Liver (tissue), 9 donors: ENCODE measurements around the gene PRSS8. TPM values are rescaled to one million over a fixed set of nuclear protein-coding genes. Genes with fewer than 3 reads are reported as not detected.

Experiments used
- DNase-seq: peaks from one replicate; pipeline ENCODE4 v3.0.0-alpha.2; 2017; ENCODE audit warnings: low spot score
- H3K27ac ChIP-seq, 2 donors: one replicate each; pipeline ENCODE4 v1.7.0; 2013; ENCODE audit warnings: inconsistent platforms in 2 of 2, low read length in 2 of 2, control low read depth in 1 of 2, low read depth in 1 of 2, mild to moderate bottlenecking in 1 of 2
- H3K27me3 ChIP-seq, 4 donors: one replicate each; pipeline versions ENCODE4 v1.6.1 to v1.7.0; 2013; ENCODE audit warnings: low read length in 3 of 4, inconsistent platforms in 1 of 4, mild to moderate bottlenecking in 1 of 4, moderate library complexity in 1 of 4; ENCODE audit not compliant: control insufficient read depth in 4 of 4, insufficient read depth in 4 of 4
- H3K36me3 ChIP-seq, 4 donors: one replicate each; pipeline versions ENCODE4 v1.6.1 to v1.7.0; 2013; ENCODE audit warnings: low read length in 3 of 4, mild to moderate bottlenecking in 3 of 4, low read depth in 1 of 4, moderate library complexity in 1 of 4; ENCODE audit not compliant: control insufficient read depth in 4 of 4, insufficient read depth in 3 of 4
- H3K4me1 ChIP-seq, 4 donors: one replicate each; pipeline versions ENCODE4 v1.6.1 to v1.7.0; 2013; ENCODE audit warnings: low read length in 3 of 4, mild to moderate bottlenecking in 3 of 4, moderate library complexity in 1 of 4; ENCODE audit not compliant: control insufficient read depth in 4 of 4, insufficient read depth in 4 of 4
- H3K4me3 ChIP-seq, 3 donors: one replicate each; pipeline versions ENCODE4 v1.6.1 to v1.7.0; 2013; ENCODE audit warnings: low read length in 3 of 3, control low read depth in 1 of 3, low read depth in 1 of 3, mild to moderate bottlenecking in 1 of 3
- H3K9ac ChIP-seq, 2 donors: one replicate each; pipeline ENCODE4 v1.7.0; 2013; ENCODE audit warnings: low read length in 2 of 2, mild to moderate bottlenecking in 2 of 2, moderate library complexity in 2 of 2, control low read depth in 1 of 2, low read depth in 1 of 2
- H3K9me3 ChIP-seq, 4 donors: one replicate each; pipeline versions ENCODE4 v1.6.1 to v1.7.0; 2013; ENCODE audit warnings: low read length in 3 of 4; ENCODE audit not compliant: control insufficient read depth in 4 of 4
- CTCF ChIP-seq: fragments of 150-350 bp; IDR thresholded peaks from 2 replicates; pipeline ENCODE4 v1.5.1; 2017; ENCODE audit warnings: improper control_type of control experiment, low read depth, low read length; ENCODE audit not compliant: missing input control
- EGR1 ChIP-seq, 2 donors: IDR thresholded peaks; 2 replicates each; pipeline ENCODE4 v1.6.1; 2016 to 2018; ENCODE audit warnings: antibody characterized with exemption in 2 of 2, low read depth in 2 of 2
- FOXA1 ChIP-seq: IDR thresholded peaks from 2 replicates; pipeline ENCODE4 v1.6.1; 2016; ENCODE audit warnings: antibody characterized with exemption
- FOXA2 ChIP-seq: IDR thresholded peaks from 2 replicates; pipeline ENCODE4 v1.6.1; 2016; ENCODE audit warnings: antibody characterized with exemption
- GABPA ChIP-seq, 2 donors: IDR thresholded peaks in 1 of 2; conservative IDR thresholded peaks in 1 of 2; 2 replicates each; pipeline ENCODE4 v1.6.1; 2016; ENCODE audit warnings: antibody characterized with exemption in 2 of 2, mild to moderate bottlenecking in 1 of 2, moderate library complexity in 1 of 2
- HNF4A ChIP-seq, 2 donors: conservative IDR thresholded peaks; 2 replicates each; pipeline ENCODE4 v1.6.1; 2016; ENCODE audit warnings: antibody characterized with exemption in 2 of 2, mild to moderate bottlenecking in 2 of 2
- HNF4G ChIP-seq: IDR thresholded peaks from 2 replicates; pipeline ENCODE4 v1.6.1; 2016; ENCODE audit warnings: antibody characterized with exemption
- JUND ChIP-seq, 2 donors: IDR thresholded peaks; 2 replicates each; pipeline ENCODE4 v1.6.1; 2016; ENCODE audit warnings: antibody characterized with exemption in 2 of 2
- NR2F2 ChIP-seq: IDR thresholded peaks from 2 replicates; pipeline ENCODE4 v1.6.1; 2016; ENCODE audit warnings: antibody characterized with exemption
- RAD21 ChIP-seq, 2 donors: IDR thresholded peaks; 2 replicates each; pipeline ENCODE4 v1.6.1; 2016; ENCODE audit warnings: antibody characterized with exemption in 2 of 2, mild to moderate bottlenecking in 2 of 2
- RXRA ChIP-seq, 2 donors: IDR thresholded peaks; 2 replicates each; pipeline ENCODE4 v1.6.1; 2017 to 2018; ENCODE audit warnings: antibody characterized with exemption in 2 of 2, mild to moderate bottlenecking in 1 of 2
- SP1 ChIP-seq: IDR thresholded peaks from 2 replicates; pipeline ENCODE4 v1.6.1; 2018; ENCODE audit warnings: antibody characterized with exemption, mild to moderate bottlenecking
- TAF1 ChIP-seq: conservative IDR thresholded peaks from 2 replicates; pipeline ENCODE4 v1.6.1; 2016; ENCODE audit warnings: antibody characterized with exemption, mild to moderate bottlenecking
- YY1 ChIP-seq: IDR thresholded peaks from 2 replicates; pipeline ENCODE4 v1.6.1; 2016; ENCODE audit warnings: antibody characterized with exemption, mild to moderate bottlenecking
- ZBTB33 ChIP-seq: IDR thresholded peaks from 2 replicates; pipeline ENCODE4 v1.6.1; 2016; ENCODE audit warnings: antibody characterized with exemption
- WGBS: extraction: QIAGEN DNeasy Blood & Tissue Kit; methylation state at CpG from one replicate; pipeline ENCODE4 v1.1.7; 2013; 5-methylcytosine and 5-hydroxymethylcytosine counted together
- polyA plus RNA-seq, 2 donors: library from polyadenylated mRNA; stranded (reverse) in 1 of 2; unstranded in 1 of 2; fragments of 200-250 nt in 1 of 2; fragments of >200 nt in 1 of 2; fragmentation: Nextera tagmentation in 1 of 2; extraction: Ambion mirVana in 1 of 2; gene quantifications; one replicate each; pipeline versions ENCODE4 v1.2.1 to v1.2.3, GENCODE V29; 2013 to 2015
- total RNA-seq, 2 donors: library from RNA; depleted of rRNA; stranded (reverse); fragments of >200 nt; gene quantifications; one replicate each; pipeline ENCODE4 v1.2.3, GENCODE V29; 2014
- TF ChIP-seq, protein P1 (sequence below): IDR thresholded peaks from 2 replicates; pipeline ENCODE4 v1.6.1; 2016; ENCODE audit warnings: antibody characterized with exemption
- TF ChIP-seq, protein P2 (sequence below): IDR thresholded peaks from 2 replicates; pipeline ENCODE4 v1.6.1; 2016; ENCODE audit warnings: antibody characterized with exemption, mild to moderate bottlenecking
- TF ChIP-seq, protein P3 (sequence below): IDR thresholded peaks from 2 replicates; pipeline ENCODE4 v1.6.1; 2016; ENCODE audit warnings: antibody characterized with exemption
- donor health status: healthy.
- donor health status: healthy.
- donor health status: healthy.
- donor health status: healthy.
- donor health status: healthy.

Gene PRSS8
- total and polyA plus RNA-seq, 4 donors: 1.1 to 50.1 (median 8.4) TPM

- H3K4me1 ChIP-seq: no peaks in the 10 kb centered on the region
- H3K27ac ChIP-seq: no peak overlapping the region
- H3K36me3 ChIP-seq: peaks cover 0 to 41% (median 17%) of the 10 kb centered on the region in 4 donors
- TF ChIP-seq SP1: no peak
- DNase-seq: no peak
- H3K4me3 ChIP-seq: no peak overlapping the region
- 95% methylated on average over 3 of the region's 3 CpGs for WGBS
- no peaks in the 10 kb centered on the region for H3K27me3 ChIP-seq
- no peaks in the 10 kb centered on the region for H3K9me3 ChIP-seq
- H3K9ac ChIP-seq: no peak overlapping the region
Measured at GRCh38 chr16:31125844-31126243, 9.7 kb downstream of the PRSS8 start.

GRCh38 chr16:31120129-31120528 is 15.4 kb downstream of the PRSS8 start:
- TF ChIP-seq, protein P1, sequence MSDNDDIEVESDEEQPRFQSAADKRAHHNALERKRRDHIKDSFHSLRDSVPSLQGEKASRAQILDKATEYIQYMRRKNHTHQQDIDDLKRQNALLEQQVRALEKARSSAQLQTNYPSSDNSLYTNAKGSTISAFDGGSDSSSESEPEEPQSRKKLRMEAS: no peak
- TF ChIP-seq JUND (IDR thresholded peaks at IDR 0.05) (no peak), FOXA2 (no peak), ZBTB33 (no peak), EGR1 (IDR thresholded peaks at IDR 0.05; ENCODE audit: low read depth in 2 of 2) (no peak), NR2F2 (no peak), TAF1 (no peak), RAD21 (IDR thresholded peaks at IDR 0.05) (no peak), YY1 (no peak), SP1 (no peak), RXRA (IDR thresholded peaks at IDR 0.05) (no peak), GABPA (IDR thresholded peaks at IDR 0.05 in 1 of 2, conservative IDR thresholded peaks at IDR 0.05 in 1 of 2) (no peak), FOXA1 (no peak), HNF4A (conservative IDR thresholded peaks at IDR 0.05) (no peak), HNF4G (no peak), CTCF (no peak)
- TF ChIP-seq, protein P2, sequence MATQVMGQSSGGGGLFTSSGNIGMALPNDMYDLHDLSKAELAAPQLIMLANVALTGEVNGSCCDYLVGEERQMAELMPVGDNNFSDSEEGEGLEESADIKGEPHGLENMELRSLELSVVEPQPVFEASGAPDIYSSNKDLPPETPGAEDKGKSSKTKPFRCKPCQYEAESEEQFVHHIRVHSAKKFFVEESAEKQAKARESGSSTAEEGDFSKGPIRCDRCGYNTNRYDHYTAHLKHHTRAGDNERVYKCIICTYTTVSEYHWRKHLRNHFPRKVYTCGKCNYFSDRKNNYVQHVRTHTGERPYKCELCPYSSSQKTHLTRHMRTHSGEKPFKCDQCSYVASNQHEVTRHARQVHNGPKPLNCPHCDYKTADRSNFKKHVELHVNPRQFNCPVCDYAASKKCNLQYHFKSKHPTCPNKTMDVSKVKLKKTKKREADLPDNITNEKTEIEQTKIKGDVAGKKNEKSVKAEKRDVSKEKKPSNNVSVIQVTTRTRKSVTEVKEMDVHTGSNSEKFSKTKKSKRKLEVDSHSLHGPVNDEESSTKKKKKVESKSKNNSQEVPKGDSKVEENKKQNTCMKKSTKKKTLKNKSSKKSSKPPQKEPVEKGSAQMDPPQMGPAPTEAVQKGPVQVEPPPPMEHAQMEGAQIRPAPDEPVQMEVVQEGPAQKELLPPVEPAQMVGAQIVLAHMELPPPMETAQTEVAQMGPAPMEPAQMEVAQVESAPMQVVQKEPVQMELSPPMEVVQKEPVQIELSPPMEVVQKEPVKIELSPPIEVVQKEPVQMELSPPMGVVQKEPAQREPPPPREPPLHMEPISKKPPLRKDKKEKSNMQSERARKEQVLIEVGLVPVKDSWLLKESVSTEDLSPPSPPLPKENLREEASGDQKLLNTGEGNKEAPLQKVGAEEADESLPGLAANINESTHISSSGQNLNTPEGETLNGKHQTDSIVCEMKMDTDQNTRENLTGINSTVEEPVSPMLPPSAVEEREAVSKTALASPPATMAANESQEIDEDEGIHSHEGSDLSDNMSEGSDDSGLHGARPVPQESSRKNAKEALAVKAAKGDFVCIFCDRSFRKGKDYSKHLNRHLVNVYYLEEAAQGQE: no peak
- TF ChIP-seq, protein P3, sequence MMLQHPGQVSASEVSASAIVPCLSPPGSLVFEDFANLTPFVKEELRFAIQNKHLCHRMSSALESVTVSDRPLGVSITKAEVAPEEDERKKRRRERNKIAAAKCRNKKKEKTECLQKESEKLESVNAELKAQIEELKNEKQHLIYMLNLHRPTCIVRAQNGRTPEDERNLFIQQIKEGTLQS: no peak
- peaks cover 5 to 28% (median 20%) of the 10 kb centered on the region in 4 donors for H3K36me3 ChIP-seq
- no peak overlapping the region for H3K9ac ChIP-seq
- no peak overlapping the region for H3K4me3 ChIP-seq
- no peak overlapping the region for H3K27ac ChIP-seq
- H3K4me1 ChIP-seq: peaks cover 2 to 18% (median 11%) of the 10 kb centered on the region in 4 donors
- WGBS: 95% methylated on average over 16 of the region's 16 CpGs
- no peaks in the 10 kb centered on the region for H3K9me3 ChIP-seq
- no peaks in the 10 kb centered on the region for H3K27me3 ChIP-seq
- no peak for DNase-seq
